Mesenchymal stem cell (in vitro differentiated cells and primary cell): ENCODE results near the gene EVL.

ENCODE experiments used
- DNase-seq: peaks from one replicate; pipeline ENCODE4 v3.0.0-alpha.2; 2013
- H2AFZ ChIP-seq: one replicate; pipeline ENCODE4 v1.6.1; 2013; ENCODE audit warnings: low read depth, mild to moderate bottlenecking, control low read depth, inconsistent platforms, low read length, moderate library complexity
- H2AK5ac ChIP-seq: 2 replicates; pipeline ENCODE4 v1.6.1; 2013; ENCODE audit warnings: low read length, moderate library complexity, mild to moderate bottlenecking, inconsistent platforms; ENCODE audit not compliant: severe bottlenecking
- H2BK120ac ChIP-seq: one replicate; pipeline ENCODE4 v1.6.1; 2013; ENCODE audit warnings: low read depth, mild to moderate bottlenecking, inconsistent platforms, low read length, moderate library complexity
- H2BK12ac ChIP-seq, 2 experiments: one replicate each; pipeline ENCODE4 v1.6.1; 2013; ENCODE audit warnings: inconsistent platforms in 2 of 2, low read length in 2 of 2, mild to moderate bottlenecking in 2 of 2, moderate library complexity in 2 of 2, control low read depth in 1 of 2
- H2BK15ac ChIP-seq: one replicate; pipeline ENCODE4 v1.6.1; 2013; ENCODE audit warnings: mild to moderate bottlenecking, low read depth, inconsistent platforms; ENCODE audit not compliant: poor library complexity, severe bottlenecking
- H2BK5ac ChIP-seq: 2 replicates; pipeline ENCODE4 v1.6.1; 2013; ENCODE audit warnings: low read depth, mild to moderate bottlenecking, low read length, control low read depth, inconsistent platforms; ENCODE audit not compliant: poor library complexity, severe bottlenecking
- H3K14ac ChIP-seq, 2 experiments: one replicate each; pipeline ENCODE4 v1.6.1; 2013; ENCODE audit warnings: inconsistent platforms in 2 of 2, low read length in 2 of 2, control low read depth in 1 of 2, mild to moderate bottlenecking in 1 of 2, moderate library complexity in 1 of 2
- H3K18ac ChIP-seq, 2 experiments: one replicate each; pipeline ENCODE4 v1.6.1; 2013; ENCODE audit warnings: inconsistent platforms in 2 of 2, low read length in 2 of 2, control low read depth in 1 of 2, low read depth in 1 of 2, mild to moderate bottlenecking in 1 of 2
- H3K23ac ChIP-seq, 2 experiments: one replicate each; pipeline ENCODE4 v1.6.1; 2013; ENCODE audit warnings: inconsistent platforms in 2 of 2, low read length in 2 of 2, mild to moderate bottlenecking in 2 of 2, moderate library complexity in 2 of 2, control low read depth in 1 of 2
- H3K27ac ChIP-seq: 2 replicates; pipeline ENCODE4 v1.5.1; 2013; ENCODE audit warnings: mild to moderate bottlenecking, moderate library complexity, low read length, control low read depth, inconsistent platforms; ENCODE audit not compliant: poor library complexity, severe bottlenecking
- H3K27me3 ChIP-seq, 2 experiments: 2 replicates each; pipeline versions ENCODE4 v1.6.1 to v1.7.0; 2013; ENCODE audit warnings: low read length in 2 of 2, mild to moderate bottlenecking in 2 of 2, moderate library complexity in 2 of 2, control low read depth in 1 of 2, inconsistent platforms in 1 of 2; ENCODE audit not compliant: control insufficient read depth in 1 of 2, insufficient read depth in 1 of 2
- H3K36me3 ChIP-seq, 2 experiments: 2 replicates each; pipeline versions ENCODE4 v1.6.1 to v1.7.0; 2013; ENCODE audit warnings: low read length in 2 of 2, control low read depth in 1 of 2, inconsistent platforms in 1 of 2, low read depth in 1 of 2, mild to moderate bottlenecking in 1 of 2; ENCODE audit not compliant: insufficient read depth in 2 of 2, control insufficient read depth in 1 of 2
- H3K4ac ChIP-seq, 2 experiments: one replicate each; pipeline ENCODE4 v1.6.1; 2013; ENCODE audit warnings: inconsistent platforms in 2 of 2, low read length in 2 of 2, mild to moderate bottlenecking in 2 of 2, moderate library complexity in 2 of 2, control low read depth in 1 of 2, low read depth in 1 of 2
- H3K4me1 ChIP-seq: 2 replicates; pipeline ENCODE4 v1.6.1; 2013; ENCODE audit warnings: low read depth, low read length, control low read depth; ENCODE audit not compliant: control insufficient read depth, insufficient read depth
- H3K4me2 ChIP-seq: 2 replicates; pipeline ENCODE4 v1.6.1; 2013; ENCODE audit warnings: low read length, mild to moderate bottlenecking, inconsistent platforms; ENCODE audit not compliant: poor library complexity, severe bottlenecking
- H3K4me3 ChIP-seq, 2 experiments: 2 replicates each; pipeline versions ENCODE4 v1.5.1 to v1.7.0; 2013; ENCODE audit warnings: low read length in 2 of 2, mild to moderate bottlenecking in 2 of 2, control low read depth in 1 of 2, low read depth in 1 of 2; ENCODE audit not compliant: insufficient read depth in 1 of 2
- H3K79me1 ChIP-seq: replicated peaks from 2 replicates; pipeline ENCODE4 v1.6.1; 2013; ENCODE audit warnings: mild to moderate bottlenecking, control low read depth, low read length, inconsistent platforms; ENCODE audit not compliant: poor library complexity, severe bottlenecking
- H3K9ac ChIP-seq: 2 replicates; pipeline ENCODE4 v1.7.0; 2013; ENCODE audit warnings: mild to moderate bottlenecking, low read length, moderate library complexity
- H3K9me3 ChIP-seq: 2 replicates; pipeline ENCODE4 v1.7.0; 2013; ENCODE audit warnings: mild to moderate bottlenecking, low read length; ENCODE audit not compliant: control insufficient read depth
- H4K8ac ChIP-seq: one replicate; pipeline ENCODE4 v1.6.1; 2013; ENCODE audit warnings: inconsistent platforms, mild to moderate bottlenecking, low read length, moderate library complexity
- H4K91ac ChIP-seq: one replicate; pipeline ENCODE4 v1.6.1; 2013; ENCODE audit warnings: mild to moderate bottlenecking, low read length, inconsistent platforms
- WGBS: methylation state at CpG from one replicate; pipeline ENCODE4 v1.1.7; 2013; ENCODE audit warnings: mixed read lengths; 5-methylcytosine and 5-hydroxymethylcytosine counted together

Gene EVL

GRCh38 chr14:100039903-100040302 is 25.3 kb upstream of the EVL start:
- H2BK120ac ChIP-seq = no peak overlapping the region
- H3K27ac ChIP-seq = no peak overlapping the region

GRCh38 chr14:100041271-100041670 is 24.0 kb upstream of the EVL start:
- Histone ChIP-seq H3K18ac (no peak overlapping the region), H3K23ac (no peak overlapping the region), H2BK5ac (no peak overlapping the region), H2BK120ac (no peak overlapping the region), H3K9ac (no peak overlapping the region), H3K27me3 (no peaks in the 10 kb centered on the region), H3K14ac (no peak overlapping the region), H3K4me1 (no peaks in the 10 kb centered on the region), H4K8ac (no peak overlapping the region), H3K79me1 (peaks cover 32% of the 10 kb centered on the region), H2AFZ (no peak overlapping the region), H2BK15ac (no peak overlapping the region), H2BK12ac (no peak overlapping the region), H3K4me2 (no peak overlapping the region), H4K91ac (no peak overlapping the region), H3K9me3 (no peaks in the 10 kb centered on the region), H2AK5ac (no peak overlapping the region), H3K36me3 (no peaks in the 10 kb centered on the region), H3K4ac (no peak overlapping the region), H3K4me3 (no peak overlapping the region), H3K27ac (no peak overlapping the region)
- DNase-seq = no peak
- WGBS = 93% methylated on average over 2 of the region's 2 CpGs

More at GRCh38 chr14:100039903-100040302, 25.3 kb upstream of the EVL start:
- Histone ChIP-seq H3K23ac (no peak overlapping the region), H3K4me3 (no peak overlapping the region), H2AFZ (no peak overlapping the region), H3K4me1 (no peaks in the 10 kb centered on the region), H3K36me3 (no peaks in the 10 kb centered on the region), H3K9ac (no peak overlapping the region), H2AK5ac (no peak overlapping the region), H2BK15ac (no peak overlapping the region), H4K8ac (no peak overlapping the region), H3K4me2 (no peak overlapping the region), H3K18ac (no peak overlapping the region), H3K27me3 (no peaks in the 10 kb centered on the region), H3K9me3 (no peaks in the 10 kb centered on the region), H3K79me1 (peaks cover 33% of the 10 kb centered on the region), H2BK12ac (no peak overlapping the region), H4K91ac (no peak overlapping the region), H3K14ac (no peak overlapping the region), H3K4ac (no peak overlapping the region), H2BK5ac (no peak overlapping the region)
- DNase-seq = no peak
- 92% methylated on average over 3 of the region's 3 CpGs for WGBS

- no peak overlapping the region for H2BK5ac ChIP-seq
- H3K27ac ChIP-seq = no peak overlapping the region
- no peaks in the 10 kb centered on the region for H3K4me1 ChIP-seq
- WGBS = 97% methylated on average over 6 of the region's 6 CpGs
- H2AFZ ChIP-seq = no peak overlapping the region
- H3K79me1 ChIP-seq = peaks cover 32% of the 10 kb centered on the region
- H4K8ac ChIP-seq = no peak overlapping the region
- H3K36me3 ChIP-seq = no peaks in the 10 kb centered on the region
- no peak overlapping the region for H3K4me3 ChIP-seq
- no peak overlapping the region for H3K18ac ChIP-seq
- no peak overlapping the region for H2AK5ac ChIP-seq
- no peak overlapping the region for H4K91ac ChIP-seq
- H3K9ac ChIP-seq = no peak overlapping the region
- no peak overlapping the region for H2BK120ac ChIP-seq
- no peak overlapping the region for H3K4ac ChIP-seq
- H3K9me3 ChIP-seq = no peaks in the 10 kb centered on the region
- H3K4me2 ChIP-seq = no peak overlapping the region
- H3K14ac ChIP-seq = no peak overlapping the region
- H3K27me3 ChIP-seq = no peaks in the 10 kb centered on the region
- no peak overlapping the region for H3K23ac ChIP-seq
- no peak overlapping the region for H2BK12ac ChIP-seq
- no peak for DNase-seq
- no peak overlapping the region for H2BK15ac ChIP-seq
Observed at GRCh38 chr14:100042286-100042685, 22.9 kb upstream of the EVL start.

- H3K27me3 ChIP-seq = no peaks in the 10 kb centered on the region
- H3K14ac ChIP-seq = no peak overlapping the region
- no peak overlapping the region for H2BK5ac ChIP-seq
- no peak overlapping the region for H3K27ac ChIP-seq
- no peak overlapping the region for H3K4me3 ChIP-seq
- H3K9ac ChIP-seq = no peak overlapping the region
- no peak overlapping the region for H2AK5ac ChIP-seq
- no peak overlapping the region for H3K18ac ChIP-seq
- H2BK12ac ChIP-seq = no peak overlapping the region
- H3K36me3 ChIP-seq = no peaks in the 10 kb centered on the region
- H3K23ac ChIP-seq = no peak overlapping the region
- no peak overlapping the region for H4K8ac ChIP-seq
- 96% methylated on average over 4 of the region's 4 CpGs for WGBS
- H3K4ac ChIP-seq = no peak overlapping the region
- H4K91ac ChIP-seq = no peak overlapping the region
- H3K4me2 ChIP-seq = no peak overlapping the region
- no peak overlapping the region for H2BK120ac ChIP-seq
- H2AFZ ChIP-seq = no peak overlapping the region
- peaks cover 2% of the 10 kb centered on the region for H3K4me1 ChIP-seq
- H2BK15ac ChIP-seq = no peak overlapping the region
- H3K9me3 ChIP-seq = no peaks in the 10 kb centered on the region
- H3K79me1 ChIP-seq = peaks cover 32% of the 10 kb centered on the region
- no peak for DNase-seq
Observed at GRCh38 chr14:100045642-100046344, 19.4 kb upstream of the EVL start.
